Testis (tissue), 3 donors: Measurements from ENCODE around the gene ATP5PB. TPM values are rescaled to one million over a fixed set of nuclear protein-coding genes. Genes with fewer than 3 reads are reported as not detected.

Source experiments
- DNase-seq: peaks from one replicate; pipeline ENCODE4 v3.0.0-alpha.2; 2019
- H3K27ac ChIP-seq, 2 donors: fragments of 200-600 bp; sonication (generic); one replicate each; pipeline ENCODE4 v1.5.1; 2019
- H3K27me3 ChIP-seq: fragments of 200-600 bp; sonication (generic); one replicate; pipeline ENCODE4 v1.5.1; 2019
- H3K36me3 ChIP-seq: fragments of 200-600 bp; sonication (generic); one replicate; pipeline ENCODE4 v1.5.1; 2017; ENCODE audit warnings: low read depth; ENCODE audit errors: missing control alignments
- H3K4me1 ChIP-seq: fragments of 200-600 bp; sonication (generic); one replicate; pipeline ENCODE4 v1.5.1; 2019
- H3K4me3 ChIP-seq, 2 donors: fragments of 200-600 bp; sonication (generic); one replicate each; pipeline ENCODE4 v1.5.1; 2017 to 2019
- H3K9me3 ChIP-seq: fragments of 200-600 bp; sonication (generic); one replicate; pipeline ENCODE4 v1.5.1; 2017
- POLR2A ChIP-seq: fragments of 450-650 bp; IDR thresholded peaks from one replicate; pipeline ENCODE4 v1.6.1; 2017; ENCODE audit warnings: antibody characterized with exemption, mild to moderate bottlenecking, moderate library complexity
- WGBS, 2 donors: methylation state at CpG; one replicate each; pipeline ENCODE4 v1.1.5; 2018; 5-methylcytosine and 5-hydroxymethylcytosine counted together
- intact Hi-C: fragments of 100-400 bp; cut with DNase I; formaldehyde crosslinking; loops from one replicate; pipeline ENCODE4 v1.15.1; 2023; ENCODE audit warnings: low total_unique reads
- polyA plus RNA-seq: library from polyadenylated mRNA; stranded (reverse); fragments of 350-450 nt; fragmentation: Illumina TruSeq; extraction: RNeasy Lipid Tissue Mini Kit (QIAGEN cat#74804); gene quantifications from one replicate; pipeline ENCODE4 v1.2.3, GENCODE V29; 2014; ENCODE audit warnings: low read depth, low replicate concordance; ENCODE audit not compliant: insufficient read depth
- total RNA-seq, 2 donors: library from RNA; depleted of rRNA; stranded (reverse); fragments of >200 nt; gene quantifications; one replicate each; pipeline ENCODE4 v1.2.3, GENCODE V29; 2016
- TF ChIP-seq, protein P1 (sequence below), 3 experiments: fragments of 450-650 bp in 2 of 3; fragments of 200-600 bp in 1 of 3; sonication (generic) in 1 of 3; IDR thresholded peaks; one replicate each; pipeline ENCODE4 v1.5.1; 2016 to 2019; ENCODE audit warnings: antibody characterized with exemption in 3 of 3, mild to moderate bottlenecking in 2 of 3, moderate library complexity in 1 of 3

Gene ATP5PB
- total and polyA plus RNA-seq, 3 donors from 2014 or later: 183 to 419 (median 188) TPM

GRCh38 chr1:111454859-111455641 is 5.8 kb downstream of the ATP5PB start:
- H3K27ac ChIP-seq: no peak overlapping the region
- H3K4me1 ChIP-seq: peaks cover 17% of the 10 kb centered on the region
- H3K9me3 ChIP-seq: no peaks in the 10 kb centered on the region
- H3K36me3 ChIP-seq: no peaks in the 10 kb centered on the region
- WGBS, 2 donors: 60 to 61% methylated on average over 5 of the region's 5 CpGs
- no peak overlapping the region for H3K4me3 ChIP-seq
- intact Hi-C loops: no loop called here
- TF ChIP-seq, protein P1, sequence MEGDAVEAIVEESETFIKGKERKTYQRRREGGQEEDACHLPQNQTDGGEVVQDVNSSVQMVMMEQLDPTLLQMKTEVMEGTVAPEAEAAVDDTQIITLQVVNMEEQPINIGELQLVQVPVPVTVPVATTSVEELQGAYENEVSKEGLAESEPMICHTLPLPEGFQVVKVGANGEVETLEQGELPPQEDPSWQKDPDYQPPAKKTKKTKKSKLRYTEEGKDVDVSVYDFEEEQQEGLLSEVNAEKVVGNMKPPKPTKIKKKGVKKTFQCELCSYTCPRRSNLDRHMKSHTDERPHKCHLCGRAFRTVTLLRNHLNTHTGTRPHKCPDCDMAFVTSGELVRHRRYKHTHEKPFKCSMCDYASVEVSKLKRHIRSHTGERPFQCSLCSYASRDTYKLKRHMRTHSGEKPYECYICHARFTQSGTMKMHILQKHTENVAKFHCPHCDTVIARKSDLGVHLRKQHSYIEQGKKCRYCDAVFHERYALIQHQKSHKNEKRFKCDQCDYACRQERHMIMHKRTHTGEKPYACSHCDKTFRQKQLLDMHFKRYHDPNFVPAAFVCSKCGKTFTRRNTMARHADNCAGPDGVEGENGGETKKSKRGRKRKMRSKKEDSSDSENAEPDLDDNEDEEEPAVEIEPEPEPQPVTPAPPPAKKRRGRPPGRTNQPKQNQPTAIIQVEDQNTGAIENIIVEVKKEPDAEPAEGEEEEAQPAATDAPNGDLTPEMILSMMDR (IDR thresholded peaks at IDR 0.05): no peak
- no peak for TF ChIP-seq POLR2A
- H3K27me3 ChIP-seq: no peaks in the 10 kb centered on the region
- no peak for DNase-seq

DNA sequence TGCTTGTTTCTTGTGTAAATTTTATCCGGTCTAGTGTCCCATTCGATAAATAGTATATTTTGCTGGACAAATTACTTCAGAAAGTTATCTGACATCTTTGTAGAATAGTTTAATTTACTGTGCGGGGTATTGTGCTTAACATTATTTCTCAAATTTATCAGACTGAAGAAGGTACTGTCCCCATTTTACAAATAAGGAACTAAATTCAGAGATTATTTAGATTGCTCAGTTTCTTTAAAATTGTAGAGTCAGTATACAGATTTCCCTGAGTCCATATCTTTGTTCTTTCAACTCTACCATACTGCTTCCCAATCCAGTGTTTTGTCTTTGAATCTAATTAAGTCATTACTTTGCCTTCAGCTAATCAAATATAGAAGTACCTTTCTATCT is 6.4 kb downstream of the ATP5PB start:
- TF ChIP-seq, protein P1 (IDR thresholded peaks at IDR 0.05): no peak
- H3K27ac ChIP-seq: no peak overlapping the region
- WGBS, 2 donors: 78 to 88% methylated on average over 3 of the region's 3 CpGs
- H3K9me3 ChIP-seq: no peaks in the 10 kb centered on the region
- no peaks in the 10 kb centered on the region for H3K27me3 ChIP-seq
- DNase-seq: no peak
- no peaks in the 10 kb centered on the region for H3K36me3 ChIP-seq
- intact Hi-C loops: no loop called here
- peaks cover 14% of the 10 kb centered on the region for H3K4me1 ChIP-seq
- no peak overlapping the region for H3K4me3 ChIP-seq

DNA sequence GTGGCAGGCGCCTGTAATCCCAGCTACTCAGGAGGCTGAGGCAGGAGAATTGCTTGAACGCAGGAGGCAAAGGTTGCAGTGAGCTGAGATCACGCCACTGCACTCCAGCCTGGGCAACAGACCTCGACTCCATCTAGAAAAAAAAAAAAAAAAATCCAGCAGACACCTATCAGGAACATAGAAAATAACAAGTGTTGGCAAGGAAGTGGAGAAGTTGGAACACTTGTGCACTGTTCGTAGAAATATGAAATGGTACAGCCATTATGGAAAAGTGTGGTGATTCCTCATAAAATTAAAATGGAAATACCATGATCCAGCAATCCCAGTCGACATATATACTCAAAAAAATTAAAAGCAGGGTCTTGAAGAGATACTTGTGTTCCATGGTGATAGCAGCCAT is 12.5 kb downstream of the ATP5PB start:
- intact Hi-C loops: no loop called here
- Histone ChIP-seq H3K9me3 (no peaks in the 10 kb centered on the region), H3K27ac (no peak overlapping the region), H3K36me3 (no peaks in the 10 kb centered on the region), H3K4me1 (no peaks in the 10 kb centered on the region), H3K4me3 (no peak overlapping the region), H3K27me3 (no peaks in the 10 kb centered on the region)
- no peak for DNase-seq
- WGBS, 2 donors: 92 to 96% methylated on average over 6 of the region's 6 CpGs
- no peak for TF ChIP-seq POLR2A
- TF ChIP-seq, protein P1 (IDR thresholded peaks at IDR 0.05): no peak

- no peaks in the 10 kb centered on the region for H3K36me3 ChIP-seq
- DNase-seq: no peak
- H3K4me1 ChIP-seq: no peaks in the 10 kb centered on the region
- H3K27ac ChIP-seq: no peak overlapping the region
- no peaks in the 10 kb centered on the region for H3K9me3 ChIP-seq
- intact Hi-C loops: no loop called here
- no peak for TF ChIP-seq POLR2A
- TF ChIP-seq, protein P1 (IDR thresholded peaks at IDR 0.05): no peak
- H3K27me3 ChIP-seq: no peaks in the 10 kb centered on the region
- WGBS, 2 donors: 85 to 94% methylated on average over 4 of the region's 4 CpGs
- no peak overlapping the region for H3K4me3 ChIP-seq
These were observed 13.2 kb downstream of the ATP5PB start for GRCh38 chr1:111462370-111463028.
